Measurements from ENCODE around the gene STRBP. TPM values are rescaled to one million over a fixed set of nuclear protein-coding genes. Genes with fewer than 3 reads are reported as not detected.

Gene STRBP
- total RNA-seq, 1 donor from 2014 or later: 99.4 TPM

GRCh38 chr9:123176949-123177348, 91.4 kb downstream of the STRBP start:
- no peaks in the 10 kb centered on the region for H3K27me3 Mint-ChIP-seq (ENCODE audit: insufficient read depth, low read depth)
- H3K4me3 ChIP-seq: no peak overlapping the region
- H3K27me3 ChIP-seq: no peaks in the 10 kb centered on the region
- H3K4me1 Mint-ChIP-seq: no peaks in the 10 kb centered on the region
- DNase-seq (ENCODE audit: low spot score): no peak
- no peak overlapping the region for H3K9ac ChIP-seq
- H2AFZ ChIP-seq (replicated peaks): no peak overlapping the region
- H3F3A ChIP-seq (ENCODE audit: low read depth): no peaks in the 10 kb centered on the region
- TF ChIP-seq CTCF (IDR thresholded peaks at IDR 0.05) (no peak), EZH2phosphoT487 (IDR thresholded peaks at IDR 0.05) (no peak), EZH2 (IDR thresholded peaks at IDR 0.05) (no peak)
- H3K9me3 Mint-ChIP-seq: no peaks in the 10 kb centered on the region
- no peaks in the 10 kb centered on the region for H3K36me3 Mint-ChIP-seq
- H3K36me3 ChIP-seq: no peaks in the 10 kb centered on the region
- peaks cover 22% of the 10 kb centered on the region for H4K20me1 ChIP-seq (ENCODE audit: low read depth)
- H3K27ac ChIP-seq: no peak overlapping the region
- H3K4me1 ChIP-seq: no peaks in the 10 kb centered on the region
- no peak overlapping the region for H3K27ac Mint-ChIP-seq
- no peak overlapping the region for H3K4me2 ChIP-seq
- H3K9me3 ChIP-seq (ENCODE audit: low read depth): no peaks in the 10 kb centered on the region
- no peaks in the 10 kb centered on the region for H3K79me2 ChIP-seq (ENCODE audit: low read depth)
- no peak overlapping the region for H3K4me3 Mint-ChIP-seq

- no peaks in the 10 kb centered on the region for H3K4me1 ChIP-seq
- H3K9me3 ChIP-seq (ENCODE audit: low read depth): no peaks in the 10 kb centered on the region
- no peaks in the 10 kb centered on the region for H3K27me3 Mint-ChIP-seq (ENCODE audit: insufficient read depth, low read depth)
- DNase-seq (ENCODE audit: low spot score): no peak
- H3K9ac ChIP-seq: no peak overlapping the region
- no peak overlapping the region for H3K4me2 ChIP-seq
- H3K9me3 Mint-ChIP-seq: no peaks in the 10 kb centered on the region
- no peak overlapping the region for H3K4me3 Mint-ChIP-seq
- no peak overlapping the region for H2AFZ ChIP-seq (replicated peaks)
- TF ChIP-seq EZH2phosphoT487 (IDR thresholded peaks at IDR 0.05) (no peak), EZH2 (IDR thresholded peaks at IDR 0.05) (no peak), CTCF (IDR thresholded peaks at IDR 0.05) (no peak)
- H3K27me3 ChIP-seq: no peaks in the 10 kb centered on the region
- H3K27ac Mint-ChIP-seq: no peak overlapping the region
- H3K36me3 Mint-ChIP-seq: no peaks in the 10 kb centered on the region
- H3K4me1 Mint-ChIP-seq: no peaks in the 10 kb centered on the region
- no peaks in the 10 kb centered on the region for H3K79me2 ChIP-seq (ENCODE audit: low read depth)
- peaks cover 22% of the 10 kb centered on the region for H4K20me1 ChIP-seq (ENCODE audit: low read depth)
- no peaks in the 10 kb centered on the region for H3K36me3 ChIP-seq
- H3F3A ChIP-seq (ENCODE audit: low read depth): no peaks in the 10 kb centered on the region
- H3K27ac ChIP-seq: no peak overlapping the region
- no peak overlapping the region for H3K4me3 ChIP-seq
Observed at GRCh38 chr9:123175854-123176629, 92.3 kb downstream of the STRBP start.

GRCh38 chr9:123174887-123175518, 93.4 kb downstream of the STRBP start:
- no peak overlapping the region for H3K4me3 Mint-ChIP-seq

More at GRCh38 chr9:123174887-123175518, 93.4 kb downstream of the STRBP start:
- Histone ChIP-seq H3K4me2 (no peak overlapping the region), H3K4me1 (no peaks in the 10 kb centered on the region), H3K9me3 (ENCODE audit: low read depth) (no peaks in the 10 kb centered on the region), H3K36me3 (no peaks in the 10 kb centered on the region), H3F3A (ENCODE audit: low read depth) (no peaks in the 10 kb centered on the region), H3K27me3 (no peaks in the 10 kb centered on the region), H3K9ac (no peak overlapping the region), H3K79me2 (ENCODE audit: low read depth) (no peaks in the 10 kb centered on the region), H2AFZ (replicated peaks) (no peak overlapping the region), H4K20me1 (ENCODE audit: low read depth) (peaks cover 22% of the 10 kb centered on the region), H3K27ac (no peak overlapping the region), H3K4me3 (no peak overlapping the region)
- H3K27me3 Mint-ChIP-seq (ENCODE audit: insufficient read depth, low read depth): no peaks in the 10 kb centered on the region
- no peaks in the 10 kb centered on the region for H3K4me1 Mint-ChIP-seq
- no peak for TF ChIP-seq EZH2 (IDR thresholded peaks at IDR 0.05)
- TF ChIP-seq CTCF (IDR thresholded peaks at IDR 0.05): no peak
- DNase-seq (ENCODE audit: low spot score): no peak
- H3K27ac Mint-ChIP-seq: no peak overlapping the region
- H3K36me3 Mint-ChIP-seq: no peaks in the 10 kb centered on the region
- no peaks in the 10 kb centered on the region for H3K9me3 Mint-ChIP-seq
